HepG2 (cell line): Measurements from ENCODE around the gene PLEKHA3. TPM values are rescaled to one million over a fixed set of nuclear protein-coding genes. Genes with fewer than 3 reads are reported as not detected.

Source experiments
- AFF4 ChIP-seq: sonication (generic); formaldehyde crosslinking; IDR thresholded peaks from 2 replicates; pipeline ENCODE4 v1.4.0; 2020; ENCODE audit warnings: missing genetic modification reagents
- ASH2L ChIP-seq: fragments of 300-600, 200-600 bp; sonication (generic); IDR thresholded peaks from 2 replicates; pipeline ENCODE4 v1.7.0; 2017; ENCODE audit warnings: low read depth, mild to moderate bottlenecking, moderate library complexity, mixed read lengths, low read length; ENCODE audit not compliant: insufficient read length
- ATRX ChIP-seq: sonication (generic); formaldehyde crosslinking; IDR thresholded peaks from 2 replicates; pipeline ENCODE4 v1.4.0; 2020; ENCODE audit warnings: missing genetic modification reagents, borderline replicate concordance
- DNMT3B ChIP-seq: conservative IDR thresholded peaks from 2 replicates; pipeline ENCODE4 v1.6.1; 2016; ENCODE audit warnings: missing biosample characterization, control low read depth
- GMEB1 ChIP-seq: sonication (generic); formaldehyde crosslinking; IDR thresholded peaks from 2 replicates; pipeline ENCODE4 v1.5.1; 2020; ENCODE audit warnings: missing genetic modification reagents, mild to moderate bottlenecking, borderline replicate concordance
- MLLT10 ChIP-seq: sonication (generic); formaldehyde crosslinking; IDR thresholded peaks from 2 replicates; pipeline ENCODE4 v1.4.0; 2020; ENCODE audit warnings: missing genetic modification reagents
- MXD4 ChIP-seq: IDR thresholded peaks from 2 replicates; pipeline ENCODE4 v1.6.1; 2016; ENCODE audit warnings: mild to moderate bottlenecking, missing biosample characterization, missing genetic modification reagents
- NFAT5 ChIP-seq: sonication (generic); formaldehyde crosslinking; IDR thresholded peaks from 2 replicates; pipeline ENCODE4 v1.4.0; 2020; ENCODE audit warnings: missing genetic modification reagents
- SIX1 ChIP-seq: sonication (generic); formaldehyde crosslinking; IDR thresholded peaks from 2 replicates; pipeline ENCODE4 v1.4.0; 2020; ENCODE audit warnings: missing genetic modification reagents, borderline replicate concordance
- SMC3 ChIP-seq: IDR thresholded peaks from 2 replicates; pipeline ENCODE4 v1.6.1; 2011; ENCODE audit warnings: low read length, improper control_type of control experiment
- TBL1XR1 ChIP-seq: fragments of 150-350 bp; IDR thresholded peaks from 2 replicates; pipeline ENCODE4 v1.6.1; 2014; ENCODE audit warnings: borderline replicate concordance, low read length; ENCODE audit not compliant: partially characterized antibody
- ZNF597 ChIP-seq: sonication (generic); formaldehyde crosslinking; IDR thresholded peaks from 2 replicates; pipeline ENCODE4 v1.5.0; 2020; ENCODE audit warnings: missing genetic modification reagents
- ZNF672 ChIP-seq: sonication (generic); formaldehyde crosslinking; IDR thresholded peaks from 2 replicates; pipeline ENCODE4 v1.8.1; 2022; ENCODE audit warnings: missing genetic modification reagents
- polyA plus RNA-seq, 8 experiments: library from polyadenylated mRNA; depleted of rRNA in 3 of 8; stranded (reverse) in 7 of 8; unstranded in 1 of 8; fragments of >200 nt; fragmentation: Illumina TruSeq in 4 of 8; extraction: Trizol in 4 of 8; gene quantifications; 2 replicates each; pipeline versions ENCODE4 v1.2.1 to v1.2.3, GENCODE V29; 2011 to 2016; ENCODE audit warnings: low read depth in 4 of 8, missing spikeins in 1 of 8, mixed read lengths in 1 of 8; ENCODE audit not compliant: insufficient read depth in 1 of 8
- total RNA-seq, 5 experiments: library from RNA; depleted of rRNA; stranded (reverse); fragments of >200 nt; fragmentation: Illumina TruSeq; extraction: Trizol; gene quantifications; 2 replicates each; pipeline ENCODE4 v1.2.3, GENCODE V29; 2016; ENCODE audit warnings: low read depth in 1 of 5
- TF ChIP-seq, protein P1 (sequence below): sonication (generic); formaldehyde crosslinking; IDR thresholded peaks from 2 replicates; pipeline ENCODE4 v1.5.1; 2020; ENCODE audit warnings: mild to moderate bottlenecking, missing genetic modification reagents, borderline replicate concordance

The PLEKHA3 gene
- total and polyA plus RNA-seq, 2 of the 13 experiments (the other 11 are each of a cell fraction or from before 2014, with no cell fraction given): 11.7 to 23.1 TPM

- no peak for TF ChIP-seq ASH2L
- TF ChIP-seq, protein P1, sequence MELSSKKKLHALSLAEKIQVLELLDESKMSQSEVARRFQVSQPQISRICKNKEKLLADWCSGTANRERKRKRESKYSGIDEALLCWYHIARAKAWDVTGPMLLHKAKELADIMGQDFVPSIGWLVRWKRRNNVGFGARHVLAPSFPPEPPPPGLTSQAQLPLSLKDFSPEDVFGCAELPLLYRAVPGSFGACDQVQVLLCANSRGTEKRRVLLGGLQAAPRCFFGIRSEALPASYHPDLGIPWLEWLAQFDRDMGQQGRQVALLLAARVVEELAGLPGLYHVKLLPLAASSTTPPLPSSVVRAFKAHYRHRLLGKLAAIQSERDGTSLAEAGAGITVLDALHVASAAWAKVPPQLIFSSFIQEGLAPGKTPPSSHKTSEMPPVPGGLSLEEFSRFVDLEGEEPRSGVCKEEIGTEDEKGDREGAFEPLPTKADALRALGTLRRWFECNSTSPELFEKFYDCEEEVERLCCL (CRISPR knock-in tag): 0 out of 2 replicates have a peak, but pooled peaks have one; percentile 41
- no peak for TF ChIP-seq ZNF672 (CRISPR knock-in tag)
- TF ChIP-seq ZNF597 (CRISPR knock-in tag): no peak
- no peak for TF ChIP-seq AFF4
- TF ChIP-seq DNMT3B (CRISPR knock-in tag): 0 out of 2 replicates have a peak, but pooled peaks have one; percentile 27
- no peak for TF ChIP-seq NFAT5 (CRISPR knock-in tag)
- no peak for TF ChIP-seq SMC3
- no peak for TF ChIP-seq ATRX (CRISPR knock-in tag)
- TF ChIP-seq MLLT10 (CRISPR knock-in tag): no peak
- TF ChIP-seq MXD4 (CRISPR knock-in tag): no peak
- TF ChIP-seq GMEB1: no peak
- no peak for TF ChIP-seq SIX1
- no peak for TF ChIP-seq TBL1XR1
Observed at GRCh38 chr2:178479758-178480226, 465 bp upstream of the PLEKHA3 start (continued).
